ENCODE data around the gene MIGA1. TPM values are rescaled to one million over a fixed set of nuclear protein-coding genes. Genes with fewer than 3 reads are reported as not detected.

Gene MIGA1
- total and polyA plus RNA-seq, 2 of the 4 experiments (the other 2 are of a cell fraction), result 5.7 to 16.3 TPM

- Histone ChIP-seq H2BK15ac (ENCODE audit: low read depth, low read length) (no peak overlapping the region), H4K91ac (ENCODE audit: insufficient read depth, low read depth, low read length) (no peak overlapping the region), H3K4me2 (ENCODE audit: low read depth, low read length) (no peak overlapping the region), H3K9me1 (ENCODE audit: insufficient read depth, low read length) (0 out of 2 replicates have a peak, but pooled peaks cover 2% of the 10 kb centered on the region), H2BK20ac (ENCODE audit: low read depth, low read length) (no peak overlapping the region), H2AK5ac (ENCODE audit: low read depth, low read length) (no peak overlapping the region), H3K79me1 (ENCODE audit: low read depth in 1 of 2, low read length in 2 of 2) (peaks cover 0 to 8% of the 10 kb centered on the region in 2 experiments; a peak in 3 of 4 replicates), H3K4me3 (ENCODE audit: insufficient read depth, low read depth, low read length) (no peak overlapping the region), H3K27ac (ENCODE audit: insufficient read depth, low read length) (no peak overlapping the region), H3K27me3 (ENCODE audit: control insufficient read depth, insufficient read depth, low read length) (no peaks in the 10 kb centered on the region), H4K5ac (ENCODE audit: low read depth, low read length) (no peak overlapping the region), H3K14ac (replicated peaks; ENCODE audit: low read depth, low read length) (no peak overlapping the region), H3K18ac (ENCODE audit: low read depth, low read length) (no peak overlapping the region), H2BK5ac (ENCODE audit: low read depth, low read length, poor library complexity, severe bottlenecking) (no peak overlapping the region), H4K8ac (ENCODE audit: low read depth in 2 of 2, low read length in 2 of 2) (no peak overlapping the region), H3K23ac (ENCODE audit: low read depth, low read length) (no peak overlapping the region), H3K4me1 (ENCODE audit: control insufficient read depth, insufficient read depth, low read length) (peaks cover 2% of the 10 kb centered on the region; the same call in 1 of the 2 replicates), H3K4ac (ENCODE audit: low read depth, low read length) (no peak overlapping the region), H2AK9ac (replicated peaks; ENCODE audit: low read depth, low read length, poor library complexity) (no peak overlapping the region), H3K9ac (ENCODE audit: low read depth, low read length) (no peak overlapping the region), H3K9me3 (ENCODE audit: control insufficient read depth, insufficient read depth, low read length) (no peaks in the 10 kb centered on the region), H3K56ac (ENCODE audit: extremely low read depth, insufficient read depth, low read length) (no peak overlapping the region), H4K20me1 (ENCODE audit: insufficient read depth, low read length) (no peaks in the 10 kb centered on the region), H3K36me3 (ENCODE audit: control insufficient read depth, insufficient read depth, low read length) (peaks cover 4% of the 10 kb centered on the region; the same call in 1 of the 2 replicates), H2BK120ac (ENCODE audit: low read depth, low read length) (no peak overlapping the region), H2AFZ (replicated peaks; ENCODE audit: low read length, poor library complexity) (no peak overlapping the region)
- POLR2A ChIA-PET (ENCODE audit: unreplicated experiment), result no interaction called here
- no peak for ATAC-seq (ENCODE audit: low read depth)
- dilution Hi-C loops (cut with HindIII; ENCODE audit: low sequenced_read_pairs, unreplicated experiment) (no loop called here), intact Hi-C loops (cut with micrococcal nuclease) (no loop called here), in situ Hi-C loops (cut with MboI; ENCODE audit: low sequenced_read_pairs) (no loop called here)
- no TSS peak for BruUV-seq (replicated peaks)
- CTCF ChIA-PET, result no interaction called here
- no peak for TF ChIP-seq MAZ (IDR thresholded peaks at IDR 0.05; ENCODE audit: borderline replicate concordance, low read depth, low read length)
- TF ChIP-seq NFE2L2 (IDR thresholded peaks at IDR 0.05; ENCODE audit: low read depth, low read length), result no peak
- no peak for TF ChIP-seq RFX5 (IDR thresholded peaks at IDR 0.05; ENCODE audit: low read depth, low read length)
- no peak for TF ChIP-seq ELK1 (IDR thresholded peaks at IDR 0.05; ENCODE audit: borderline replicate concordance, low read depth, low read length)
- TF ChIP-seq SMC3 (IDR thresholded peaks at IDR 0.05; ENCODE audit: low read depth, low read length), result no peak
- TF ChIP-seq BHLHE40 (IDR thresholded peaks at IDR 0.05; ENCODE audit: low read depth, low read length), result no peak
- TF ChIP-seq MAFK (IDR thresholded peaks at IDR 0.05; ENCODE audit: low read depth, low read length), result no peak
- TF ChIP-seq POLR2A (IDR thresholded peaks at IDR 0.05; ENCODE audit: low read depth, low read length), result no peak
- no peak for TF ChIP-seq CTCF (conservative IDR thresholded peaks at IDR 0.05; ENCODE audit: low read depth, low read length)
- TF ChIP-seq RAD21 (IDR thresholded peaks at IDR 0.05; ENCODE audit: low read length), result no peak
- WGBS, 2 experiments (ENCODE audit: extremely low coverage in 2 of 2, insufficient read length in 1 of 2), result 83% methylated on average over 1 of the region's 3 CpGs; no CpG with 5 or more reads in 1 of the 2 experiments
- DNase-seq, result no peak
Observed at GRCh38 chr1:77846966-77847365, 67.5 kb downstream of the MIGA1 start.

Data from IMR-90 (cell line).